Measurements from ENCODE around the gene NUP153. TPM values are rescaled to one million over a fixed set of nuclear protein-coding genes. Genes with fewer than 3 reads are reported as not detected.

Gene NUP153
- polyA plus RNA-seq, 1 of the 3 experiments (the other 2 are of a cell fraction): 10.5 TPM

DNA sequence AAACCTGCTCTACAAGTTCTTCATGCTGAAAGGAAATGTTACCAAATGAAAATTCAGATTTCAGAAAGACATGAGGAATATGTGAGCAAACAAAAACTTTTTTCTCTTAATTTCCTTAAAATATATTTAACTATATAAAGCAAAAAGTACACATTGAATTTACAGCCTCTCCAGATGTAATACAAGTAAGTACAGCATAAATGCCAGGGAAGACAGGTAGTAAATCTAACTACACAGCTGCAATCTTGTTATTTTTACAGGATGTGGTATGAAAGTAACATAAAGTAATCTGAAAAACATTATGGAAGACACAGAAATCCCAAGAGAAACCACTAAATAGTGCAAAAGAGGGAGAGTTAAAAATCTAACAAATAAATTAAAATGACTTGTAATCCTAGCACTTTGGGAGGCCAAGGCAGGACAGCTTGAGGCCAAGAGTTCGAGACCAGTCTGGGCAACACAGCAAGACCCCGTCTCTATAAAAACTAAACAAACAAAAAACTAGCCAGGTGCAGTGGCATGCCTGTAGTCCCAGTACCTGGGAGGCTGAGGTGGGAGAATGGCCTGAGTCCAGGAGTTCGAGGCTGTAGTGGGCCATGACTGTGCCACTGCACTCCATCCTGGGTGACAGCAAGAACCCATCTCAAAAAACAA, 55.9 kb downstream of the NUP153 start:
- TF ChIP-seq EZH2phosphoT487 (IDR thresholded peaks at IDR 0.05; ENCODE audit: borderline replicate concordance, low read depth): no peak
- no peak for TF ChIP-seq FOSL2 (IDR thresholded peaks at IDR 0.05; ENCODE audit: borderline replicate concordance, low read depth)
- TF ChIP-seq, protein P1, sequence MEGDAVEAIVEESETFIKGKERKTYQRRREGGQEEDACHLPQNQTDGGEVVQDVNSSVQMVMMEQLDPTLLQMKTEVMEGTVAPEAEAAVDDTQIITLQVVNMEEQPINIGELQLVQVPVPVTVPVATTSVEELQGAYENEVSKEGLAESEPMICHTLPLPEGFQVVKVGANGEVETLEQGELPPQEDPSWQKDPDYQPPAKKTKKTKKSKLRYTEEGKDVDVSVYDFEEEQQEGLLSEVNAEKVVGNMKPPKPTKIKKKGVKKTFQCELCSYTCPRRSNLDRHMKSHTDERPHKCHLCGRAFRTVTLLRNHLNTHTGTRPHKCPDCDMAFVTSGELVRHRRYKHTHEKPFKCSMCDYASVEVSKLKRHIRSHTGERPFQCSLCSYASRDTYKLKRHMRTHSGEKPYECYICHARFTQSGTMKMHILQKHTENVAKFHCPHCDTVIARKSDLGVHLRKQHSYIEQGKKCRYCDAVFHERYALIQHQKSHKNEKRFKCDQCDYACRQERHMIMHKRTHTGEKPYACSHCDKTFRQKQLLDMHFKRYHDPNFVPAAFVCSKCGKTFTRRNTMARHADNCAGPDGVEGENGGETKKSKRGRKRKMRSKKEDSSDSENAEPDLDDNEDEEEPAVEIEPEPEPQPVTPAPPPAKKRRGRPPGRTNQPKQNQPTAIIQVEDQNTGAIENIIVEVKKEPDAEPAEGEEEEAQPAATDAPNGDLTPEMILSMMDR (IDR thresholded peaks at IDR 0.05): no peak
- no peak for TF ChIP-seq TCF12 (IDR thresholded peaks at IDR 0.05)
- TF ChIP-seq, protein P2, sequence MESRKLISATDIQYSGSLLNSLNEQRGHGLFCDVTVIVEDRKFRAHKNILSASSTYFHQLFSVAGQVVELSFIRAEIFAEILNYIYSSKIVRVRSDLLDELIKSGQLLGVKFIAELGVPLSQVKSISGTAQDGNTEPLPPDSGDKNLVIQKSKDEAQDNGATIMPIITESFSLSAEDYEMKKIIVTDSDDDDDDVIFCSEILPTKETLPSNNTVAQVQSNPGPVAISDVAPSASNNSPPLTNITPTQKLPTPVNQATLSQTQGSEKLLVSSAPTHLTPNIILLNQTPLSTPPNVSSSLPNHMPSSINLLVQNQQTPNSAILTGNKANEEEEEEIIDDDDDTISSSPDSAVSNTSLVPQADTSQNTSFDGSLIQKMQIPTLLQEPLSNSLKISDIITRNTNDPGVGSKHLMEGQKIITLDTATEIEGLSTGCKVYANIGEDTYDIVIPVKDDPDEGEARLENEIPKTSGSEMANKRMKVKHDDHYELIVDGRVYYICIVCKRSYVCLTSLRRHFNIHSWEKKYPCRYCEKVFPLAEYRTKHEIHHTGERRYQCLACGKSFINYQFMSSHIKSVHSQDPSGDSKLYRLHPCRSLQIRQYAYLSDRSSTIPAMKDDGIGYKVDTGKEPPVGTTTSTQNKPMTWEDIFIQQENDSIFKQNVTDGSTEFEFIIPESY (IDR thresholded peaks at IDR 0.05; ENCODE audit: borderline replicate concordance, low read depth): no peak
- no peak for TF ChIP-seq TAF1 (IDR thresholded peaks at IDR 0.05; ENCODE audit: borderline replicate concordance, low read depth, low read length)
- TF ChIP-seq MEF2A (IDR thresholded peaks at IDR 0.05; ENCODE audit: borderline replicate concordance, low read depth): no peak
- TF ChIP-seq RXRA (IDR thresholded peaks at IDR 0.05; ENCODE audit: borderline replicate concordance, low read depth): no peak
- TF ChIP-seq YY1 (IDR thresholded peaks at IDR 0.05; ENCODE audit: low read depth): no peak
- no peak for TF ChIP-seq CHD2 (IDR thresholded peaks at IDR 0.05; ENCODE audit: low read length, partially characterized antibody)
- TF ChIP-seq, protein P3, sequence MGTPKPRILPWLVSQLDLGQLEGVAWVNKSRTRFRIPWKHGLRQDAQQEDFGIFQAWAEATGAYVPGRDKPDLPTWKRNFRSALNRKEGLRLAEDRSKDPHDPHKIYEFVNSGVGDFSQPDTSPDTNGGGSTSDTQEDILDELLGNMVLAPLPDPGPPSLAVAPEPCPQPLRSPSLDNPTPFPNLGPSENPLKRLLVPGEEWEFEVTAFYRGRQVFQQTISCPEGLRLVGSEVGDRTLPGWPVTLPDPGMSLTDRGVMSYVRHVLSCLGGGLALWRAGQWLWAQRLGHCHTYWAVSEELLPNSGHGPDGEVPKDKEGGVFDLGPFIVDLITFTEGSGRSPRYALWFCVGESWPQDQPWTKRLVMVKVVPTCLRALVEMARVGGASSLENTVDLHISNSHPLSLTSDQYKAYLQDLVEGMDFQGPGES (IDR thresholded peaks at IDR 0.05; ENCODE audit: low read depth, low read length): no peak
- TF ChIP-seq, protein P4, sequence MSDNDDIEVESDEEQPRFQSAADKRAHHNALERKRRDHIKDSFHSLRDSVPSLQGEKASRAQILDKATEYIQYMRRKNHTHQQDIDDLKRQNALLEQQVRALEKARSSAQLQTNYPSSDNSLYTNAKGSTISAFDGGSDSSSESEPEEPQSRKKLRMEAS (IDR thresholded peaks at IDR 0.05; ENCODE audit: low read depth): no peak
- no peak for TF ChIP-seq RAD21 (IDR thresholded peaks at IDR 0.05; ENCODE audit: low read length)
- no peak for TF ChIP-seq POLR2AphosphoS5 (IDR thresholded peaks at IDR 0.05; ENCODE audit: low read depth, low read length)
- TF ChIP-seq JUND (IDR thresholded peaks at IDR 0.05): no peak
- H3K27me3 ChIP-seq (ENCODE audit: insufficient read depth): no peaks in the 10 kb centered on the region
- no peak overlapping the region for H3K27ac ChIP-seq (ENCODE audit: low read depth in 2 of 2, low read length in 1 of 2)
- POLR2A ChIA-PET: no interaction called here
- peaks cover 3% of the 10 kb centered on the region; the same call in 1 of the 2 replicates for H4K20me1 ChIP-seq (ENCODE audit: insufficient read depth)
- H3K4me1 ChIP-seq (ENCODE audit: control insufficient read depth in 1 of 2, insufficient read depth in 2 of 2, low read depth in 1 of 2, low read length in 1 of 2): no peaks in the 10 kb centered on the region
- no peaks in the 10 kb centered on the region for H3K9me2 ChIP-seq
- no peak overlapping the region for H3K4me2 ChIP-seq
- H3K9ac ChIP-seq: no peak overlapping the region
- CTCF ChIA-PET: interaction anchor here (1.2 kb wide), 1 partner anchor 13 kb away, joined by 4 read pairs; no protein-coding TSS in a partner anchor
- no peak for DNase-seq
- peaks cover 9% of the 10 kb centered on the region for H3F3A ChIP-seq (replicated peaks; ENCODE audit: insufficient read depth)
- peaks cover 58% of the 10 kb centered on the region for H3K79me2 ChIP-seq (ENCODE audit: insufficient read depth)
- no peaks in the 10 kb centered on the region for H3K9me3 ChIP-seq
- peaks cover 39 to 81% of the 10 kb centered on the region in 2 experiments for H3K36me3 ChIP-seq (replicated peaks in 1 of 2; ENCODE audit: control insufficient read depth in 1 of 2, insufficient read depth in 2 of 2, low read length in 1 of 2)
- 94% methylated on average over 3 of the region's 3 CpGs for WGBS (ENCODE audit: low lambda C conversion rate)
- H3K4me3 ChIP-seq (ENCODE audit: low read depth in 2 of 2, low read length in 1 of 2): no peak overlapping the region
- H2AFZ ChIP-seq (ENCODE audit: low read depth): no peak overlapping the region

Measured in SK-N-SH (cell line).